Glutamatergic neuron (in vitro differentiated cells): ENCODE data around the gene MRPS2. TPM values are rescaled to one million over a fixed set of nuclear protein-coding genes. Genes with fewer than 3 reads are reported as not detected.

Source experiments
- DNase-seq: peaks from one replicate; pipeline ENCODE4 v3.0.0; 2022
- H3K27ac Mint-ChIP-seq: one replicate; pipeline ENCODE4 v1.8.0; 2020; ENCODE audit warnings: mild to moderate bottlenecking, mixed read lengths, inconsistent platforms; ENCODE audit not compliant: unreplicated experiment
- H3K27me3 Mint-ChIP-seq: one replicate; pipeline ENCODE4 v1.8.0; 2020; ENCODE audit warnings: mild to moderate bottlenecking, moderate library complexity, mixed read lengths, inconsistent platforms; ENCODE audit not compliant: unreplicated experiment
- H3K36me3 Mint-ChIP-seq: one replicate; pipeline ENCODE4 v1.8.0; 2020; ENCODE audit warnings: mild to moderate bottlenecking, mixed read lengths, inconsistent platforms; ENCODE audit not compliant: unreplicated experiment
- H3K4me1 Mint-ChIP-seq: one replicate; pipeline ENCODE4 v1.8.0; 2020; ENCODE audit warnings: mild to moderate bottlenecking, low read depth, mixed read lengths, inconsistent platforms; ENCODE audit not compliant: unreplicated experiment
- H3K4me3 Mint-ChIP-seq: one replicate; pipeline ENCODE4 v1.8.0; 2020; ENCODE audit warnings: mild to moderate bottlenecking, mixed read lengths, inconsistent platforms; ENCODE audit not compliant: unreplicated experiment
- H3K9me3 Mint-ChIP-seq: one replicate; pipeline ENCODE4 v1.8.0; 2020; ENCODE audit warnings: mild to moderate bottlenecking, moderate library complexity, mixed read lengths, inconsistent platforms; ENCODE audit not compliant: unreplicated experiment
- CTCF ChIP-seq: fragments of 200-600 bp; sonication (generic); IDR thresholded peaks from one replicate; pipeline ENCODE4 v1.5.0; 2021; ENCODE audit not compliant: partially characterized antibody, unreplicated experiment
- total RNA-seq: library from RNA; stranded (reverse); fragmentation: NEBNext Ultra II Directional; extraction: Animal tissue kit (Norgen Biotek cat#: 25700); gene quantifications from one replicate; pipeline ENCODE4 v1.2.1, GENCODE V29; 2021; ENCODE audit not compliant: unreplicated experiment

The MRPS2 gene
- total RNA-seq, 1 donor from 2014 or later, result 30.7 TPM

GRCh38 chr9:135503371-135504261 is 3.1 kb downstream of the MRPS2 start:
- H3K27ac Mint-ChIP-seq, result no peak overlapping the region
- H3K27me3 Mint-ChIP-seq, result peaks cover 6% of the 10 kb centered on the region
- peak; percentile 17 for DNase-seq
- H3K4me1 Mint-ChIP-seq, result peaks cover 5% of the 10 kb centered on the region
- no peak overlapping the region for H3K4me3 Mint-ChIP-seq
- H3K9me3 Mint-ChIP-seq, result peaks cover 3% of the 10 kb centered on the region
- no peak for TF ChIP-seq CTCF
- peaks cover 5% of the 10 kb centered on the region for H3K36me3 Mint-ChIP-seq

- Mint-ChIP-seq H3K27ac (no peak overlapping the region), H3K27me3 (peaks cover 9% of the 10 kb centered on the region), H3K4me3 (no peak overlapping the region), H3K4me1 (peaks cover 5% of the 10 kb centered on the region), H3K36me3 (peaks cover 15% of the 10 kb centered on the region), H3K9me3 (peaks cover 5% of the 10 kb centered on the region)
- peak; percentile 82 for DNase-seq
- peak; percentile 69 for TF ChIP-seq CTCF
These were observed 4.1 kb downstream of the MRPS2 start for GRCh38 chr9:135504262-135505243.

- no peak overlapping the region for H3K27ac Mint-ChIP-seq
- peaks cover 15% of the 10 kb centered on the region for H3K36me3 Mint-ChIP-seq
- no peak overlapping the region for H3K4me3 Mint-ChIP-seq
- TF ChIP-seq CTCF, result no peak
- DNase-seq, result no peak
- H3K27me3 Mint-ChIP-seq, result peaks cover 9% of the 10 kb centered on the region
- H3K4me1 Mint-ChIP-seq, result peaks cover 5% of the 10 kb centered on the region
- H3K9me3 Mint-ChIP-seq, result peaks cover 5% of the 10 kb centered on the region
These were observed 5.1 kb downstream of the MRPS2 start for GRCh38 chr9:135505406-135506187.

GRCh38 chr9:135506327-135507103 is 6.0 kb downstream of the MRPS2 start:
- Mint-ChIP-seq H3K36me3 (peaks cover 15% of the 10 kb centered on the region), H3K9me3 (peaks cover 5% of the 10 kb centered on the region), H3K27me3 (peaks cover 8% of the 10 kb centered on the region), H3K4me1 (peaks cover 5% of the 10 kb centered on the region), H3K27ac (no peak overlapping the region), H3K4me3 (no peak overlapping the region)
- DNase-seq, result no peak
- no peak for TF ChIP-seq CTCF
